ENCODE results near the gene CDC42BPA.

Gene CDC42BPA

GRCh38 chr1:226990133-226990716, 328.1 kb downstream of the CDC42BPA start:
- DNase-seq = peak; percentile 14 to 29

GRCh38 chr1:226989085-226989920, 329.0 kb downstream of the CDC42BPA start:
- peak in 1 of 2 donors; percentile 3 for DNase-seq

GRCh38 chr1:226988334-226988666, 330.0 kb downstream of the CDC42BPA start:
- no peak for DNase-seq

- no peak for DNase-seq
Observed at GRCh38 chr1:226987623-226988333, 330.5 kb downstream of the CDC42BPA start.

GRCh38 chr1:226987179-226987536, 331.1 kb downstream of the CDC42BPA start:
- DNase-seq = no peak

- no peak for DNase-seq
Observed at GRCh38 chr1:226986496-226987178, 331.7 kb downstream of the CDC42BPA start.

GRCh38 chr1:226985839-226986463, 332.3 kb downstream of the CDC42BPA start:
- DNase-seq = no peak

GRCh38 chr1:226985239-226985838, 333.0 kb downstream of the CDC42BPA start:
- no peak for DNase-seq

- no peak for DNase-seq
Observed at GRCh38 chr1:226984521-226985238, 333.6 kb downstream of the CDC42BPA start.

- DNase-seq = no peak
Observed at GRCh38 chr1:226983992-226984364, 334.3 kb downstream of the CDC42BPA start.

- DNase-seq = no peak
Observed at GRCh38 chr1:226983247-226983991, 334.9 kb downstream of the CDC42BPA start.

GRCh38 chr1:226982451-226983177, 335.7 kb downstream of the CDC42BPA start:
- no peak for DNase-seq

- DNase-seq = no peak
Observed at GRCh38 chr1:226981838-226982237, 336.5 kb downstream of the CDC42BPA start.

GRCh38 chr1:226981386-226981817, 336.9 kb downstream of the CDC42BPA start:
- DNase-seq = no peak

GRCh38 chr1:226980565-226981385, 337.5 kb downstream of the CDC42BPA start:
- DNase-seq = no peak

GRCh38 chr1:226980122-226980560, 338.2 kb downstream of the CDC42BPA start:
- no peak for DNase-seq

- no peak for DNase-seq
Observed at GRCh38 chr1:226979517-226980121, 338.7 kb downstream of the CDC42BPA start.

- DNase-seq = no peak
Observed at GRCh38 chr1:226979115-226979516, 339.2 kb downstream of the CDC42BPA start.

Measured in inflammatory macrophage treated with lipopolysaccharide for 1 hour (primary cell).